Measurements from ENCODE around the gene CASQ2. TPM values are rescaled to one million over a fixed set of nuclear protein-coding genes. Genes with fewer than 3 reads are reported as not detected.

The CASQ2 gene
- total and polyA plus RNA-seq, 9 of the 15 experiments (the other 6 are each of a cell fraction or from before 2014, with no cell fraction given) = not detected

DNA sequence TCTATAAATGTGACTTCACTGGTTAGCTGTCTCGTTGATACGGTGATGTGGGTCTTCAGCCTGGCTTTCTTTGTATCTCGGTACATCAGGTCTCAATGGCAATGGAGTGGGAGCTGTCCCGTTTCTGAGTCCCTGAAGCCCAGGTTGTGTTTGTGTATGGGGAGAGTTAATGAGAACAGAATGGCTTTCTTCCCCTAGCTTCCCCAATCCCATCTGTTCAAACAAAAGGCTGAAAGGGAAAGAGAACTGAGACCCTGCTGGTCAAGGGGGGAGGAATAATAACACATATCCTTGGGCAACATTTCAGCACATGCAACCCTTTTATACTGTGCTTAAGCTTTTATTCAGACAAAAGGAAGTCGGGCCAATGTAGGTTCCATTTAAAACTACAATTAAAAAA lies 28.4 kb upstream of the CASQ2 start:
- ATAC-seq = no peak
- CTCF ChIA-PET (ENCODE audit: low intra/inter-chr PET ratio) = no interaction called here
- Histone ChIP-seq H2AFZ (ENCODE audit: low read depth, low read length) (no peak overlapping the region), H3K9ac (ENCODE audit: insufficient read depth in 1 of 2, low read depth in 2 of 2, low read length in 2 of 2) (no peak overlapping the region), H3K4me1 (replicated peaks in 1 of 2; ENCODE audit: control insufficient read depth in 2 of 2, insufficient read depth in 2 of 2, low read length in 2 of 2) (no peaks in the 10 kb centered on the region), H3K27ac (ENCODE audit: extremely low read depth, low read depth, low read length) (no peak overlapping the region), H3K27me3 (ENCODE audit: control insufficient read depth in 2 of 2, insufficient read depth in 2 of 2, low read length in 2 of 2) (peaks cover 0 to 4% of the 10 kb centered on the region in 2 experiments; a peak in 1 of 5 replicates), H3K36me3 (ENCODE audit: control insufficient read depth, insufficient read depth, low read length) (no peaks in the 10 kb centered on the region), H3K9me3 (replicated peaks; ENCODE audit: control insufficient read depth, insufficient read depth, low read depth, low read length) (no peaks in the 10 kb centered on the region), H3K9me1 (ENCODE audit: control insufficient read depth, insufficient read depth, low read length) (no peaks in the 10 kb centered on the region), H4K20me1 (replicated peaks; ENCODE audit: control insufficient read depth, insufficient read depth, low read length) (no peaks in the 10 kb centered on the region), H3K4me3 (no peak overlapping the region), H3K4me2 (ENCODE audit: insufficient read depth, low read length) (no peak overlapping the region), H3K79me2 (ENCODE audit: control insufficient read depth, insufficient read depth, low read length) (no peaks in the 10 kb centered on the region)
- intact Hi-C loops (cut with micrococcal nuclease) = no loop called here
- POLR2A ChIA-PET = interaction anchor here (0.7 kb wide), 1 partner anchor 354 kb away, joined by 3 read pairs; no protein-coding TSS in a partner anchor
- DNase-seq (ENCODE audit: extremely low read depth in 1 of 4, low spot score in 3 of 4) = no peak
- no TSS peak for BruUV-seq (replicated peaks)
- no peak for TF ChIP-seq SAFB (IDR thresholded peaks at IDR 0.05; ENCODE audit: borderline replicate concordance, low read depth, low read length)
- no peak for TF ChIP-seq JUND (IDR thresholded peaks at IDR 0.05; ENCODE audit: borderline replicate concordance, low read depth, low read length)
- TF ChIP-seq JUND (tag; IDR thresholded peaks at IDR 0.05; ENCODE audit: borderline replicate concordance, low read depth, low read length) = no peak
- TF ChIP-seq HMGN3 (IDR thresholded peaks at IDR 0.05; ENCODE audit: borderline replicate concordance, extremely low read depth, insufficient read length, low read depth, low read length) = no peak
- no peak for TF ChIP-seq BACH1 (tag; IDR thresholded peaks at IDR 0.05)
- no peak for TF ChIP-seq MCM5 (IDR thresholded peaks at IDR 0.05; ENCODE audit: low read depth)
- no peak for FAIRE-seq
- 0% methylated on average over 5 of the region's 5 CpGs for WGBS (ENCODE audit: insufficient coverage, low coverage, missing lambda C conversion rate)
- in situ Hi-C loops (cut with MboI) = no loop called here

DNA sequence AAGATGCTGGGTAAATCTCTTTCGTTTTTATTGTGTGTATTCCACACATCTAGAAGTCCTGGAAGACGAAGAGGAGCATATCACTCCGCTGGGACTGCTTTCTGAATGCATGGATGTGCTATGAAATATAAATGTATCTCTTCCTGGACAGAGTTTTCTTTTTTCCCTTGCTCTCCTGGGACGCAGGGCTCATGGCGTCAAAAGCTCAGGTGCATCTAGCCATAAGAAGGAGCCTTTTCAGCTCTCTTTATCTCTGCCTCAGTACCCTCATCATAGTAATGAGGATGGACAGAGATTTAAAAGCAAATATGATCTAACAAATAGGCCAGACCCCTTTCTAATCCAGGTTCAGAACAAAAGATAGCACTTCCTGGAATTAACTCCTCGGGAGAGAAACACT lies 27.5 kb upstream of the CASQ2 start:
- no peaks in the 10 kb centered on the region for H3K9me1 ChIP-seq (ENCODE audit: control insufficient read depth, insufficient read depth, low read length)
- WGBS (ENCODE audit: insufficient coverage, low coverage, missing lambda C conversion rate) = 0% methylated on average over 6 of the region's 6 CpGs
- no peaks in the 10 kb centered on the region for H3K9me3 ChIP-seq (replicated peaks; ENCODE audit: control insufficient read depth, insufficient read depth, low read depth, low read length)
- peaks cover 0 to 5% of the 10 kb centered on the region in 2 experiments; a peak in 2 of 5 replicates for H3K27me3 ChIP-seq (ENCODE audit: control insufficient read depth in 2 of 2, insufficient read depth in 2 of 2, low read length in 2 of 2)
- intact Hi-C loops (cut with micrococcal nuclease) = no loop called here
- H3K9ac ChIP-seq (ENCODE audit: insufficient read depth in 1 of 2, low read depth in 2 of 2, low read length in 2 of 2) = no peak overlapping the region
- ATAC-seq (no peak), FAIRE-seq (no peak), DNase-seq (ENCODE audit: extremely low read depth in 1 of 4, low spot score in 3 of 4) (no peak)
- no TSS peak for BruUV-seq (replicated peaks)
- H3K4me3 ChIP-seq = no peak overlapping the region
- H3K4me1 ChIP-seq (replicated peaks in 1 of 2; ENCODE audit: control insufficient read depth in 2 of 2, insufficient read depth in 2 of 2, low read length in 2 of 2) = no peaks in the 10 kb centered on the region
- no peaks in the 10 kb centered on the region for H4K20me1 ChIP-seq (replicated peaks; ENCODE audit: control insufficient read depth, insufficient read depth, low read length)
- POLR2A ChIA-PET = no interaction called here
- H3K27ac ChIP-seq (ENCODE audit: extremely low read depth, low read depth, low read length) = no peak overlapping the region
- in situ Hi-C loops (cut with MboI) = no loop called here
- no peaks in the 10 kb centered on the region for H3K36me3 ChIP-seq (ENCODE audit: control insufficient read depth, insufficient read depth, low read length)
- CTCF ChIA-PET (ENCODE audit: low intra/inter-chr PET ratio) = no interaction called here
- no peak overlapping the region for H2AFZ ChIP-seq (ENCODE audit: low read depth, low read length)
- H3K79me2 ChIP-seq (ENCODE audit: control insufficient read depth, insufficient read depth, low read length) = no peaks in the 10 kb centered on the region
- H3K4me2 ChIP-seq (ENCODE audit: insufficient read depth, low read length) = no peak overlapping the region
- TF ChIP-seq CREBBP (IDR thresholded peaks at IDR 0.05; ENCODE audit: low read depth, low read length) (no peak), YBX1 (IDR thresholded peaks at IDR 0.05) (no peak), RBM34 (IDR thresholded peaks at IDR 0.05; ENCODE audit: borderline replicate concordance, insufficient read depth, low read length) (no peak), NR1H2 (CRISPR knock-in tag; IDR thresholded peaks at IDR 0.05) (no peak), ZFPM2 (CRISPR knock-in tag; IDR thresholded peaks at IDR 0.05) (no peak), TCF7L2 (IDR thresholded peaks at IDR 0.05; ENCODE audit: low read depth, low read length) (no peak)
- TF ChIP-seq, protein P1, sequence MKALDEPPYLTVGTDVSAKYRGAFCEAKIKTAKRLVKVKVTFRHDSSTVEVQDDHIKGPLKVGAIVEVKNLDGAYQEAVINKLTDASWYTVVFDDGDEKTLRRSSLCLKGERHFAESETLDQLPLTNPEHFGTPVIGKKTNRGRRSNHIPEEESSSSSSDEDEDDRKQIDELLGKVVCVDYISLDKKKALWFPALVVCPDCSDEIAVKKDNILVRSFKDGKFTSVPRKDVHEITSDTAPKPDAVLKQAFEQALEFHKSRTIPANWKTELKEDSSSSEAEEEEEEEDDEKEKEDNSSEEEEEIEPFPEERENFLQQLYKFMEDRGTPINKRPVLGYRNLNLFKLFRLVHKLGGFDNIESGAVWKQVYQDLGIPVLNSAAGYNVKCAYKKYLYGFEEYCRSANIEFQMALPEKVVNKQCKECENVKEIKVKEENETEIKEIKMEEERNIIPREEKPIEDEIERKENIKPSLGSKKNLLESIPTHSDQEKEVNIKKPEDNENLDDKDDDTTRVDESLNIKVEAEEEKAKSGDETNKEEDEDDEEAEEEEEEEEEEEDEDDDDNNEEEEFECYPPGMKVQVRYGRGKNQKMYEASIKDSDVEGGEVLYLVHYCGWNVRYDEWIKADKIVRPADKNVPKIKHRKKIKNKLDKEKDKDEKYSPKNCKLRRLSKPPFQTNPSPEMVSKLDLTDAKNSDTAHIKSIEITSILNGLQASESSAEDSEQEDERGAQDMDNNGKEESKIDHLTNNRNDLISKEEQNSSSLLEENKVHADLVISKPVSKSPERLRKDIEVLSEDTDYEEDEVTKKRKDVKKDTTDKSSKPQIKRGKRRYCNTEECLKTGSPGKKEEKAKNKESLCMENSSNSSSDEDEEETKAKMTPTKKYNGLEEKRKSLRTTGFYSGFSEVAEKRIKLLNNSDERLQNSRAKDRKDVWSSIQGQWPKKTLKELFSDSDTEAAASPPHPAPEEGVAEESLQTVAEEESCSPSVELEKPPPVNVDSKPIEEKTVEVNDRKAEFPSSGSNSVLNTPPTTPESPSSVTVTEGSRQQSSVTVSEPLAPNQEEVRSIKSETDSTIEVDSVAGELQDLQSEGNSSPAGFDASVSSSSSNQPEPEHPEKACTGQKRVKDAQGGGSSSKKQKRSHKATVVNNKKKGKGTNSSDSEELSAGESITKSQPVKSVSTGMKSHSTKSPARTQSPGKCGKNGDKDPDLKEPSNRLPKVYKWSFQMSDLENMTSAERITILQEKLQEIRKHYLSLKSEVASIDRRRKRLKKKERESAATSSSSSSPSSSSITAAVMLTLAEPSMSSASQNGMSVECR (CRISPR knock-in tag; IDR thresholded peaks at IDR 0.05) = no peak

All from K562 (cell line).